GM12878 (cell line): ENCODE data around the gene SSB. TPM values are rescaled to one million over a fixed set of nuclear protein-coding genes. Genes with fewer than 3 reads are reported as not detected.
A peak's percentile ranks its signal among the peaks of the same experiment; 100 is the strongest.

Source experiments
- ATAC-seq: fragments of 200-7000 bp; cut with Tn5 transposase; 3 replicates; pipeline ENCODE4 v1.9.1; 2020; ENCODE audit warnings: mild to moderate bottlenecking, moderate library complexity
- BruUV-seq: library from RNA; stranded (reverse); fragments of 400-500 nt; replicated peaks from 2 replicates; lab custom pipeline; 2021; lab: Mats Ljungman, UMichigan
- CTCF ChIA-PET: fragments of 300-600 bp; sonication (Branson Sonifier 250); formaldehyde crosslinking; extraction: SDS; loops from one replicate; lab custom pipeline; 2021; ENCODE audit warnings: inconsistent platforms; lab: Yijun Ruan, JAX
- POLR2A ChIA-PET: fragments of 350-600 bp; formaldehyde crosslinking; extraction: SDS; loops from one replicate; lab custom pipeline; 2021; ENCODE audit warnings: inconsistent platforms; lab: Charles Lee
- RAD21 ChIA-PET: fragments of 300-600 bp; sonication (Branson Sonifier 250); formaldehyde crosslinking; loops from one replicate; lab custom pipeline; 2023; ENCODE audit warnings: antibody characterized with exemption; ENCODE audit not compliant: unreplicated experiment; lab: Charles Lee
- SMC1A ChIA-PET: fragments of 300-600 bp; sonication (Branson Sonifier 250); formaldehyde crosslinking; loops from one replicate; lab custom pipeline; 2023; ENCODE audit not compliant: unreplicated experiment, uncharacterized antibody; lab: Charles Lee
- DNase-seq: peaks from one replicate; pipeline ENCODE4 v3.0.0-alpha.2; 2011; ENCODE audit warnings: low read depth, low spot score
- FAIRE-seq: peaks from 3 replicates; lab custom pipeline; 2011; peaks lifted over from hg19 to GRCh38; lab: Jason Lieb, UNC
- H2AFZ ChIP-seq: 2 replicates; pipeline ENCODE4 v1.6.0; 2011; ENCODE audit warnings: low read depth, low read length, control low read depth; ENCODE audit not compliant: control insufficient read depth
- H3K27ac ChIP-seq: 2 replicates; pipeline ENCODE4 v1.5.1; 2011; ENCODE audit warnings: control low read depth; ENCODE audit not compliant: control insufficient read depth, insufficient read depth
- H3K27me3 ChIP-seq, 2 experiments: replicated peaks in 1 of 2; 2 replicates each; pipeline versions ENCODE4 v1.6.0 to v1.6.1; 2011; ENCODE audit warnings: low read length in 1 of 2; ENCODE audit not compliant: control insufficient read depth in 2 of 2, insufficient read depth in 2 of 2
- H3K36me3 ChIP-seq, 2 experiments: 2 replicates each; pipeline ENCODE4 v1.5.1; 2011; ENCODE audit warnings: low read length in 1 of 2; ENCODE audit not compliant: control insufficient read depth in 2 of 2, insufficient read depth in 2 of 2
- H3K4me1 ChIP-seq: 2 replicates; pipeline ENCODE4 v1.6.1; 2011; ENCODE audit warnings: mild to moderate bottlenecking, low read length, moderate library complexity, mixed read lengths; ENCODE audit not compliant: control insufficient read depth, insufficient read depth
- H3K4me2 ChIP-seq: 2 replicates; pipeline ENCODE4 v1.6.0; 2011; ENCODE audit warnings: control low read depth; ENCODE audit not compliant: control insufficient read depth, insufficient read depth
- H3K4me3 ChIP-seq: fragments of 200-600 bp; sonication (generic); 2 replicates; pipeline ENCODE4 v1.5.1; 2016
- H3K79me2 ChIP-seq: 2 replicates; pipeline ENCODE4 v1.6.0; 2011; ENCODE audit warnings: low read length; ENCODE audit not compliant: control insufficient read depth, insufficient read depth
- H3K9ac ChIP-seq: 2 replicates; pipeline ENCODE4 v1.8.0; 2011; ENCODE audit warnings: low read length, control low read depth, mixed read lengths; ENCODE audit not compliant: control insufficient read depth, insufficient read depth
- H3K9me3 ChIP-seq: replicated peaks from 3 replicates; pipeline ENCODE4 v1.5.1; 2011; ENCODE audit warnings: mild to moderate bottlenecking, low read length; ENCODE audit not compliant: control insufficient read depth, insufficient read depth
- H4K20me1 ChIP-seq: 2 replicates; pipeline ENCODE4 v1.6.0; 2011; ENCODE audit not compliant: control insufficient read depth, insufficient read depth
- BCLAF1 ChIP-seq: fragments of 450-650 bp; IDR thresholded peaks from 2 replicates; pipeline ENCODE4 v1.6.1; 2017; ENCODE audit warnings: antibody characterized with exemption, mild to moderate bottlenecking, moderate library complexity
- DPF2 ChIP-seq: fragments of 450-650 bp; IDR thresholded peaks from 2 replicates; pipeline ENCODE4 v1.6.1; 2017; ENCODE audit warnings: mild to moderate bottlenecking
- FOXM1 ChIP-seq: IDR thresholded peaks from 2 replicates; pipeline ENCODE4 v1.6.1; 2012; ENCODE audit warnings: low read depth, mild to moderate bottlenecking, inconsistent platforms, low read length, moderate library complexity
- HCFC1 ChIP-seq: fragments of 150-350 bp; IDR thresholded peaks from 2 replicates; pipeline ENCODE4 v1.6.1; 2014; ENCODE audit warnings: low read length
- IRF5 ChIP-seq: fragments of 450-650 bp; IDR thresholded peaks from 2 replicates; pipeline ENCODE4 v1.6.1; 2017; ENCODE audit warnings: borderline replicate concordance
- MTA3 ChIP-seq: IDR thresholded peaks from 2 replicates; pipeline ENCODE4 v1.6.1; 2012; ENCODE audit warnings: low read length, inconsistent platforms, borderline replicate concordance
- MXI1 ChIP-seq: fragments of 150-350 bp; IDR thresholded peaks from 2 replicates; pipeline ENCODE4 v1.6.1; 2011; ENCODE audit warnings: low read depth, mild to moderate bottlenecking, inconsistent platforms, low read length, improper control_type of control experiment
- NR2C2 ChIP-seq: IDR thresholded peaks from 2 replicates; pipeline ENCODE4 v1.6.1; 2011; ENCODE audit warnings: borderline replicate concordance, low read depth; ENCODE audit not compliant: control insufficient read depth, insufficient read length
- RUNX3 ChIP-seq: IDR thresholded peaks from 2 replicates; pipeline ENCODE4 v1.6.1; 2012; ENCODE audit warnings: low read length, inconsistent platforms
- SMAD5 ChIP-seq: IDR thresholded peaks from 2 replicates; pipeline ENCODE4 v1.6.1; 2016; ENCODE audit warnings: antibody characterized with exemption, low read depth
- STAT1 ChIP-seq: fragments of 450-650 bp; conservative IDR thresholded peaks from 2 replicates; pipeline ENCODE4 v1.6.1; 2014; ENCODE audit warnings: antibody characterized with exemption, mild to moderate bottlenecking
- ZNF384 ChIP-seq: IDR thresholded peaks from 2 replicates; pipeline ENCODE4 v1.6.1; 2012; ENCODE audit warnings: low read depth, mild to moderate bottlenecking, low read length, improper control_type of control experiment, borderline replicate concordance
- WGBS: methylation state at CpG from one replicate; pipeline ENCODE4 v1.1.6; 2016; ENCODE audit warnings: low lambda C conversion rate; ENCODE audit not compliant: insufficient replicate concordance, insufficient coverage; ENCODE audit errors: missing lambda C conversion rate; 5-methylcytosine and 5-hydroxymethylcytosine counted together
- in situ Hi-C: fragments of 300-500 bp; cut with MboI; formaldehyde crosslinking; loops from 9 replicates; pipeline ENCODE4 v1.14.3; 2018; ENCODE audit warnings: mixed read lengths
- intact Hi-C: fragments of 100-400 bp; cut with micrococcal nuclease; formaldehyde crosslinking; loops from one replicate; pipeline ENCODE4 v1.14.2; 2022; ENCODE audit not compliant: unreplicated experiment
- polyA plus RNA-seq, 11 experiments: library from polyadenylated mRNA; depleted of rRNA in 4 of 11; unstranded in 6 of 11; stranded (reverse) in 5 of 11; fragments of >200 nt; fragmentation: Nextera tagmentation in 4 of 11; fragmentation: Illumina TruSeq in 1 of 11; extraction: Ambion mirVana in 4 of 11; extraction: Trizol in 1 of 11; gene quantifications; 1 replicate in 1 of 11; 2 replicates in 10 of 11; pipeline versions ENCODE4 v1.2.1 to v1.2.3, GENCODE V29; 2011 to 2016; ENCODE audit warnings: inconsistent platforms in 2 of 11, missing spikeins in 2 of 11, low read depth in 1 of 11
- total RNA-seq, 4 experiments: library from RNA; depleted of rRNA in 3 of 4; stranded (reverse); fragments of >200 nt in 3 of 4; fragmentation: Illumina TruSeq in 1 of 4; extraction: Trizol in 1 of 4; gene quantifications; 2 replicates each; pipeline versions ENCODE4 v1.2.1 to v1.2.3, GENCODE V29; 2013 to 2021
- TF ChIP-seq, protein P1 (sequence below): fragments of 450-650 bp; IDR thresholded peaks from 2 replicates; pipeline ENCODE4 v1.6.1; 2017; ENCODE audit warnings: low read depth, mild to moderate bottlenecking, moderate library complexity

Gene SSB
- total and polyA plus RNA-seq, 10 of the 15 experiments (the other 5 are each of a cell fraction or from before 2014, with no cell fraction given), result 103 to 313 (median 200) TPM

DNA sequence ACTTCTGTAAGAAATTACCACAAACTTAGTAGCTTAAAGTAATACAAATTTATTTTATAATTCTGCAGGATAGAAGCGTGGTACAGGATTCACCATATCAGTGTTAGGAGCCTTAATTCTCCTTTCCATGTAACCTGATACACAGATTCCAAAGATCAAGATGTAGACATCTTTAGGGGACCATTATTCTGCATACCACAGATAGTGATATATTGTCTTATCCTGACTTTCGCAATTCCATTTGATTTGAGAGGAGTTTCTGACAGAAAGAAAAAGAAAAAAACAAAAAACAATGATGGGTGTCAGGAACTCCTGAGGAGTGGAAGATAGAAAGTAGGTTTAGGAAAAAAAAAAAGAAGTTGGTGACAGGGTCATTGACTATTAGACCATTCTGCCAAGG lies 40.9 kb upstream of the SSB start (continued):
- TF ChIP-seq FOXM1 (no peak), IRF5 (no peak), MTA3 (no peak), HCFC1 (no peak), STAT1 (no peak)

GRCh38 chr2:169759987-169760386 lies 38.7 kb upstream of the SSB start:
- ChIA-PET RAD21 (interaction anchor here (0.6 to 2.0 kb wide), 5 partner anchors 10 to 62 kb away, joined by 3 to 6 read pairs (median 5); no protein-coding TSS in a partner anchor), SMC1A (interaction anchor here (0.6 to 1.4 kb wide), 6 partner anchors 8 to 172 kb away, joined by 3 to 5 read pairs (median 4); no protein-coding TSS in a partner anchor), POLR2A (interaction anchor here (0.5 to 1.1 kb wide), 2 partner anchors 67 to 1034 kb away, joined by 3 read pairs; no protein-coding TSS in a partner anchor), CTCF (interaction anchor here (0.7 to 2.0 kb wide), 3 partner anchors 23 to 30 kb away, joined by 3 to 7 read pairs (median 4); partner anchors contain the start of gene KLHL23)
- DNase-seq, result no peak
- BruUV-seq, result no TSS peak
- Histone ChIP-seq H3K79me2 (no peaks in the 10 kb centered on the region), H4K20me1 (no peaks in the 10 kb centered on the region), H3K4me3 (no peak overlapping the region), H3K4me1 (peaks cover 4% of the 10 kb centered on the region), H3K9me3 (no peaks in the 10 kb centered on the region), H3K9ac (no peak overlapping the region), H3K27ac (no peak overlapping the region), H3K36me3 (no peaks in the 10 kb centered on the region), H2AFZ (no peak overlapping the region), H3K4me2 (no peak overlapping the region), H3K27me3 (no peaks in the 10 kb centered on the region)
- ATAC-seq, result peak; percentile 82
- in situ Hi-C loops, result no loop called here
- no peak for FAIRE-seq
- intact Hi-C loops, result no loop called here
- WGBS, result 16% methylated on average over 7 of the region's 7 CpGs
- TF ChIP-seq NR2C2, result no peak
- no peak for TF ChIP-seq HCFC1
- TF ChIP-seq SMAD5, result no peak
- peak; percentile 51; the same call in 1 of the 2 replicates for TF ChIP-seq ZNF384
- no peak for TF ChIP-seq BCLAF1
- TF ChIP-seq MXI1, result no peak
- TF ChIP-seq, protein P1, sequence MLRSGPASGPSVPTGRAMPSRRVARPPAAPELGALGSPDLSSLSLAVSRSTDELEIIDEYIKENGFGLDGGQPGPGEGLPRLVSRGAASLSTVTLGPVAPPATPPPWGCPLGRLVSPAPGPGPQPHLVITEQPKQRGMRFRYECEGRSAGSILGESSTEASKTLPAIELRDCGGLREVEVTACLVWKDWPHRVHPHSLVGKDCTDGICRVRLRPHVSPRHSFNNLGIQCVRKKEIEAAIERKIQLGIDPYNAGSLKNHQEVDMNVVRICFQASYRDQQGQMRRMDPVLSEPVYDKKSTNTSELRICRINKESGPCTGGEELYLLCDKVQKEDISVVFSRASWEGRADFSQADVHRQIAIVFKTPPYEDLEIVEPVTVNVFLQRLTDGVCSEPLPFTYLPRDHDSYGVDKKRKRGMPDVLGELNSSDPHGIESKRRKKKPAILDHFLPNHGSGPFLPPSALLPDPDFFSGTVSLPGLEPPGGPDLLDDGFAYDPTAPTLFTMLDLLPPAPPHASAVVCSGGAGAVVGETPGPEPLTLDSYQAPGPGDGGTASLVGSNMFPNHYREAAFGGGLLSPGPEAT, result peak; percentile 23; the same call in 1 of the 2 replicates
- TF ChIP-seq DPF2, result peak; percentile 44; the same call in 1 of the 2 replicates
- peak; percentile 64 for TF ChIP-seq RUNX3
